ENCODE data around the gene TSPAN11.

DNA sequence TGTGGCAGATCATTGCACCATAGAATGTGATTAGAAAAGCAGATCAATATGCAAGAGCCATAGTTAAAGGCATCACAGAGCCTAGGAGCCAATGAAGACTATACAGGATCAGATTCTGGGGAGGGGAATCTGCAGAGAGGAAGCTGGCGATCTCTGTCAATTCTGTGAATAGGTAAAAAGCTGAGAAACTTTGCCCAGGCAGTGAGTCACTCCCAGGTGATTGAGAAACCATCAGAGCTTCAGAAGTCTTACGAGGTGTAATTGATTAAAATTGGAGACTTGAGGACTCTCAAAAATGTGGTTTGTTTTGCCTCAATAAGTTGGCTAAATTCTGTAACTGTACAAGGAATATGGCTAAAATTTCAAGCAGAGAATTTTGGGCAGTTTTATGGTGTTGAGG, 41.7 kb upstream of the TSPAN11 start:
- TF ChIP-seq, protein P1, sequence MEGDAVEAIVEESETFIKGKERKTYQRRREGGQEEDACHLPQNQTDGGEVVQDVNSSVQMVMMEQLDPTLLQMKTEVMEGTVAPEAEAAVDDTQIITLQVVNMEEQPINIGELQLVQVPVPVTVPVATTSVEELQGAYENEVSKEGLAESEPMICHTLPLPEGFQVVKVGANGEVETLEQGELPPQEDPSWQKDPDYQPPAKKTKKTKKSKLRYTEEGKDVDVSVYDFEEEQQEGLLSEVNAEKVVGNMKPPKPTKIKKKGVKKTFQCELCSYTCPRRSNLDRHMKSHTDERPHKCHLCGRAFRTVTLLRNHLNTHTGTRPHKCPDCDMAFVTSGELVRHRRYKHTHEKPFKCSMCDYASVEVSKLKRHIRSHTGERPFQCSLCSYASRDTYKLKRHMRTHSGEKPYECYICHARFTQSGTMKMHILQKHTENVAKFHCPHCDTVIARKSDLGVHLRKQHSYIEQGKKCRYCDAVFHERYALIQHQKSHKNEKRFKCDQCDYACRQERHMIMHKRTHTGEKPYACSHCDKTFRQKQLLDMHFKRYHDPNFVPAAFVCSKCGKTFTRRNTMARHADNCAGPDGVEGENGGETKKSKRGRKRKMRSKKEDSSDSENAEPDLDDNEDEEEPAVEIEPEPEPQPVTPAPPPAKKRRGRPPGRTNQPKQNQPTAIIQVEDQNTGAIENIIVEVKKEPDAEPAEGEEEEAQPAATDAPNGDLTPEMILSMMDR (IDR thresholded peaks at IDR 0.05; ENCODE audit: extremely low read depth in 1 of 2, insufficient read depth in 1 of 2, low read depth in 1 of 2, low read length in 2 of 2), result no peak
- TF ChIP-seq, protein P2, sequence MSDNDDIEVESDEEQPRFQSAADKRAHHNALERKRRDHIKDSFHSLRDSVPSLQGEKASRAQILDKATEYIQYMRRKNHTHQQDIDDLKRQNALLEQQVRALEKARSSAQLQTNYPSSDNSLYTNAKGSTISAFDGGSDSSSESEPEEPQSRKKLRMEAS (IDR thresholded peaks at IDR 0.05; ENCODE audit: insufficient read depth, insufficient read length), result no peak
- no peak for TF ChIP-seq POLR2A (IDR thresholded peaks at IDR 0.05; ENCODE audit: low read depth, low read length)
- TF ChIP-seq EZH2 (IDR thresholded peaks at IDR 0.05; ENCODE audit: borderline replicate concordance, low read depth, low read length, severe bottlenecking), result no peak
- no peak for TF ChIP-seq MYC (IDR thresholded peaks at IDR 0.05; ENCODE audit: low read depth, low read length)
- TF ChIP-seq GATA2 (IDR thresholded peaks at IDR 0.05; ENCODE audit: insufficient read depth, insufficient read length, low read depth, low read length), result no peak
